Spleen (tissue), 11 donors: Measurements from ENCODE around the gene AP5B1. TPM values are rescaled to one million over a fixed set of nuclear protein-coding genes. Genes with fewer than 3 reads are reported as not detected.
A peak's percentile ranks its signal among the peaks of the same experiment; 100 is the strongest.

ENCODE experiments used
- DNase-seq: peaks from one replicate; pipeline ENCODE4 v3.0.0-alpha.2; 2020
- H3K27ac ChIP-seq, 8 donors: fragments of 200-600 bp; sonication (generic) in 7 of 8; 1 replicate in 4 of 8; 2 replicates in 4 of 8; pipeline versions ENCODE4 v1.5.0 to v1.8.0; 2016 to 2021; ENCODE audit warnings: inconsistent platforms in 4 of 8, mild to moderate bottlenecking in 4 of 8, moderate library complexity in 1 of 8
- H3K27me3 ChIP-seq, 7 donors: fragments of 200-600 bp; sonication (generic) in 6 of 7; replicated peaks in 1 of 7; 1 replicate in 4 of 7; 2 replicates in 3 of 7; pipeline versions ENCODE4 v1.5.0 to v1.8.0; 2016 to 2021; ENCODE audit warnings: inconsistent platforms in 3 of 7, mild to moderate bottlenecking in 1 of 7
- H3K36me3 ChIP-seq, 6 donors: fragments of 200-600 bp; sonication (generic) in 5 of 6; 1 replicate in 4 of 6; 2 replicates in 2 of 6; pipeline versions ENCODE4 v1.5.0 to v1.8.0; 2016 to 2021; ENCODE audit warnings: inconsistent platforms in 2 of 6
- H3K4me1 ChIP-seq, 6 donors: fragments of 200-600 bp; sonication (generic) in 5 of 6; 1 replicate in 3 of 6; 2 replicates in 3 of 6; pipeline versions ENCODE4 v1.5.0 to v1.8.0; 2016 to 2021; ENCODE audit warnings: inconsistent platforms in 3 of 6
- H3K4me3 ChIP-seq, 8 donors: fragments of 200-600 bp; sonication (generic) in 7 of 8; 1 replicate in 4 of 8; 2 replicates in 4 of 8; pipeline versions ENCODE4 v1.5.0 to v1.8.0; 2016 to 2021; ENCODE audit warnings: inconsistent platforms in 4 of 8, mild to moderate bottlenecking in 4 of 8, moderate library complexity in 2 of 8
- H3K9me3 ChIP-seq, 8 donors: fragments of 200-600 bp; sonication (generic) in 7 of 8; 1 replicate in 4 of 8; 2 replicates in 4 of 8; pipeline versions ENCODE4 v1.5.0 to v1.8.0; 2016 to 2021; ENCODE audit warnings: inconsistent platforms in 4 of 8
- CTCF ChIP-seq, 11 experiments: fragments of 200-600 bp in 7 of 11; fragments of 450-650 bp in 4 of 11; sonication (generic) in 4 of 11; IDR thresholded peaks in 8 of 11; conservative IDR thresholded peaks in 3 of 11; 1 replicate in 7 of 11; 2 replicates in 4 of 11; pipeline versions ENCODE4 v1.4.0 to v1.8.0; 2016 to 2021; ENCODE audit warnings: antibody characterized with exemption in 11 of 11, inconsistent platforms in 4 of 11, mild to moderate bottlenecking in 1 of 11
- POLR2A ChIP-seq, 3 donors: fragments of 450-650 bp; IDR thresholded peaks; one replicate each; pipeline ENCODE4 v1.5.1; 2017; ENCODE audit warnings: antibody characterized with exemption in 3 of 3, mild to moderate bottlenecking in 1 of 3
- POLR2AphosphoS5 ChIP-seq, 3 donors: sonication (generic); formaldehyde crosslinking; IDR thresholded peaks; one replicate each; pipeline ENCODE4 v1.5.1; 2017; ENCODE audit warnings: antibody characterized with exemption in 3 of 3
- WGBS, 5 donors: extraction: QIAGEN DNeasy Blood & Tissue Kit in 3 of 5; methylation state at CpG; one replicate each; pipeline versions ENCODE4 v1.1.5 to v1.1.7; 2013 to 2018; 5-methylcytosine and 5-hydroxymethylcytosine counted together
- intact Hi-C: fragments of 100-400 bp; cut with DNase I; formaldehyde crosslinking; loops from one replicate; pipeline ENCODE4 v1.15.0; 2023; ENCODE audit warnings: low total_unique reads
- polyA plus RNA-seq, 3 donors: library from polyadenylated mRNA; stranded (reverse); fragments of 200-250 nt; gene quantifications; one replicate each; pipeline ENCODE4 v1.2.1, GENCODE V29; 2013
- total RNA-seq, 7 donors: library from RNA; depleted of rRNA in 3 of 7; stranded (reverse); fragments of >200 nt in 3 of 7; fragmentation: NEBNext Ultra II Directional in 4 of 7; extraction: Animal tissue kit (Norgen Biotek cat#: 25700) in 4 of 7; gene quantifications; one replicate each; pipeline versions ENCODE4 v1.1.0 to v1.2.1, GENCODE V29; 2016 to 2021
- donor health status: healthy with polysubstance abuse.
- donor health status: DM: no; HTN: no; CAD: no; lungs with moderate emphysema.
- donor health status: DM: no; HTN: no; CAD: no.
- donor health status: Bipolar disorder and iron deficiency.
- donor health status: healthy.
- donor health status: DM: no; HTN: no; CAD: no.
- donor health status: DM: yes; HTN: yes; CAD: no.

Gene AP5B1
- total and polyA plus RNA-seq, 10 donors = 2.8 to 58.9 (median 29.8) TPM

DNA sequence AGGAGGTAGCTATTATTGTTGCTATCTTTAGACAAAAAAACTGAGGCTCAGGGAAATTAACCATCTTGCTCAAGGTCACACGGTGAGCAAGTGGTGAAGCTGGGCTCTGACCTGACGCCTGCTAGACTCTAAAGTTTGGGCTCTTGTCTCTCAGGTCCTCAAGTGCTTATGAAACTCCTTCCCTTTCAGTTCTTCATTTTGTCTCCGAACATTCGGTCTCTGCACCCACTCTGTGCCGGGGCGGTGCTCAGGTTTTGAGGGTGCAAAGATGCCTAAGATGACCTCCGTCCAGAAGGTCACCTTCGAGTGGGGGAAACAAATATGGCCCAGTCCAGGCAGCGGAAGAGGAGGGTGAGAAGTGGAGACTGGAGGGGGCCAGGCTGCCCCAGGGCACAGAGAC, 22.1 kb upstream of the AP5B1 start:
- Histone ChIP-seq H3K27ac (no peak overlapping the region), H3K4me3 (peak overlapping the region in 1 of 8 donors; percentile 35), H3K4me1 (peaks cover 0 to 20% (median 7%) of the 10 kb centered on the region in 6 donors), H3K9me3 (no peaks in the 10 kb centered on the region), H3K27me3 (peaks cover 0 to 79% (median 21%) of the 10 kb centered on the region in 7 donors), H3K36me3 (no peaks in the 10 kb centered on the region)
- TF ChIP-seq CTCF (IDR thresholded peaks at IDR 0.05 in 8 of 11, conservative IDR thresholded peaks at IDR 0.05 in 3 of 11) (no peak), POLR2A (IDR thresholded peaks at IDR 0.05) (no peak), POLR2AphosphoS5 (IDR thresholded peaks at IDR 0.05) (no peak)
- DNase-seq = no peak
- intact Hi-C loops = no loop called here
- WGBS, 5 donors = 59 to 72% (median 67%) methylated on average over 9 of the region's 9 CpGs

DNA sequence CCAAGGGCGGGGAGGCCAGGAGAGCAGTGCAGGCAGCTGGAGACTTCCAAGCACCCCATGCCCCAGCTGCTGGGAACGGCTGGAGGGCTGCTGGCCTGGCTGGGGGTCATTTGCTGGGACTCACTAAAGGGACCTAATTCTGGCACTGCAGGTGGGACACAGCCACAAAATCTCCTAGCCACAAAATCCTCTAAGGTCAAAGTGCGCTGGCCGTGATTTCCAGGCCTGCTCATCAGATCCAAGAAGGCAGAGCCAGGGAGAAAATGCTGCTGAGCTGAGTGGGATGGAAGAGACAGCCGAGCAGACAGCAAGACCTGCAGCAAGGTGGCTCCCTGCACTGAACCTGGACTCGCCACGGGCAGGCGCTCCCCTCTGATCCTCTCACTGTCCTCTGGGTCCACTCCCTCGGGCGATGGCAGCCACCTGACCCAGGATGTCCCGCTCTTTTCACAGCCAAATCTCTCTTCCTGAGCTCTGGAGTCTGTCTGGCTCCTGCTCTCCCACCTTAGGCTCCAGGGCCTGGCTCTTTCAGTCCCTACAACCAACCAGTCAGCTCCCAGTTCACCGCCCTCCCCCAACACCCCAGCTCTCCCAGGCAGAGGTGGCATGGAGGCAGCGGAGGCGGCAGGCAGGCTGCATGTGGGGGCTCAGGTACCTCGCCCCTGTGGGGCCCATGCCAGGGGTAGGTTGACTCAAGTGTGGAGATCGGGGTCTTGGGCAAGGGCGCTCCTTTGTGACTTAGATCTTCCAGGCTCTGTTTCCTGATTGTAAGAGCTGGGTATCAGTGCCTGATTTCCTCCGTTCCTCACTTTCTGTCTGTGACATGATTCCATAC, 20.6 kb upstream of the AP5B1 start:
- Histone ChIP-seq H3K36me3 (no peaks in the 10 kb centered on the region), H3K27me3 (peaks cover 0 to 82% (median 21%) of the 10 kb centered on the region in 7 donors), H3K9me3 (no peaks in the 10 kb centered on the region), H3K27ac (no peak overlapping the region), H3K4me3 (no peak overlapping the region), H3K4me1 (peaks cover 0 to 20% (median 7%) of the 10 kb centered on the region in 6 donors)
- TF ChIP-seq POLR2AphosphoS5 (IDR thresholded peaks at IDR 0.05) (no peak), CTCF (IDR thresholded peaks at IDR 0.05 in 8 of 11, conservative IDR thresholded peaks at IDR 0.05 in 3 of 11) (no peak), POLR2A (IDR thresholded peaks at IDR 0.05) (no peak)
- WGBS, 5 donors = 70 to 86% (median 84%) methylated on average over 17 to 18 of the region's 18 CpGs
- no peak for DNase-seq
- intact Hi-C loops = no loop called here

DNA sequence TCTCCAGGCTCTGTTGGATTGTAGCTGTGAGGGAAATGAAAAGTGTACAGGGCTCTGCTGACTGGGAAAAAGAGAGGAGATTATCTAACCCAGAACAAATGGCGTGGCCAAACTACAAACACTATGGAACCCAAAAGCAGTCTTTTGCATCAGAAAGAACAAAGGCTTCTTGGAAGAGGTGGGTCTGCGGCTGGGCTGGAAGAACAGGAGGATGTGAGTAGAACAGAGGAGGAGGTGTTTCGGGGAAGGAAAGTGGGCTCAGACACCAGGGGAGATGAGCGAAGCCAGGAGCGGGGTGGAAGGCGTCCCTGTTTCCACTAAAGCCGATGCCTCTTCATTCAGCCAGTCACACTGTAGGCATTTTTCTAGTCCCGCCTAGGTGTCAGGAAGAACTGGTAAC, 18.1 kb upstream of the AP5B1 start:
- Histone ChIP-seq H3K27ac (no peak overlapping the region), H3K4me1 (peaks cover 0 to 12% (median 7%) of the 10 kb centered on the region in 6 donors), H3K9me3 (no peaks in the 10 kb centered on the region), H3K4me3 (no peak overlapping the region), H3K27me3 (peaks cover 0 to 69% (median 19%) of the 10 kb centered on the region in 7 donors), H3K36me3 (no peaks in the 10 kb centered on the region)
- DNase-seq = no peak
- TF ChIP-seq POLR2AphosphoS5 (IDR thresholded peaks at IDR 0.05) = no peak
- no peak for TF ChIP-seq POLR2A (IDR thresholded peaks at IDR 0.05)
- TF ChIP-seq CTCF (IDR thresholded peaks at IDR 0.05 in 8 of 11, conservative IDR thresholded peaks at IDR 0.05 in 3 of 11) = no peak
- intact Hi-C loops = no loop called here
- 85 to 92% (median 90%) methylated on average over 8 of the region's 8 CpGs for WGBS, 5 donors

- 84 to 94% (median 87%) methylated on average over 10 to 13 of the region's 13 CpGs for WGBS, 5 donors
- Histone ChIP-seq H3K9me3 (no peaks in the 10 kb centered on the region), H3K27ac (no peak overlapping the region), H3K27me3 (peaks cover 0 to 64% (median 11%) of the 10 kb centered on the region in 7 donors), H3K36me3 (no peaks in the 10 kb centered on the region), H3K4me1 (peaks cover 0 to 2% (median under 1%) of the 10 kb centered on the region in 6 donors), H3K4me3 (no peak overlapping the region)
- TF ChIP-seq POLR2AphosphoS5 (IDR thresholded peaks at IDR 0.05) (no peak), POLR2A (IDR thresholded peaks at IDR 0.05) (no peak), CTCF (IDR thresholded peaks at IDR 0.05 in 8 of 11, conservative IDR thresholded peaks at IDR 0.05 in 3 of 11) (no peak)
- intact Hi-C loops = no loop called here
- DNase-seq = no peak
These were observed 16.9 kb upstream of the AP5B1 start for GRCh38 chr11:65797711-65798110.
